GM18870 (cell line): ENCODE measurements around the gene RNU1-1.
"Not testable (repeated sequence)": the region's sequence is repeated elsewhere in the genome, so short reads cannot be mapped to it uniquely, and the experiment has no call there.

Experiments used
- ATAC-seq: cut with Tn5 transposase; IDR thresholded peaks from one replicate; pipeline ENCODE4 v1.9.1; 2021; ENCODE audit warnings: moderate library complexity; ENCODE audit not compliant: unreplicated experiment

The RNU1-1 gene

GRCh38 chr1:16498047-16498446 lies 16.0 kb downstream of the RNU1-1 start:
- ATAC-seq = not testable (repeated sequence)

- not testable (repeated sequence) for ATAC-seq
Observed at GRCh38 chr1:16497474-16497904, 16.6 kb downstream of the RNU1-1 start.

GRCh38 chr1:16493731-16494130 lies 20.4 kb downstream of the RNU1-1 start:
- ATAC-seq = not testable (repeated sequence)

- not testable (repeated sequence) for ATAC-seq
Observed at GRCh38 chr1:16492937-16493336, 21.1 kb downstream of the RNU1-1 start.

- no peak for ATAC-seq
Observed at GRCh38 chr1:16491056-16491675, 22.9 kb downstream of the RNU1-1 start.

GRCh38 chr1:16489195-16489880 lies 24.7 kb downstream of the RNU1-1 start:
- ATAC-seq = not testable (repeated sequence)

- ATAC-seq = not testable (repeated sequence)
Observed at GRCh38 chr1:16487011-16487410, 27.1 kb downstream of the RNU1-1 start.

GRCh38 chr1:16486316-16486715 lies 27.8 kb downstream of the RNU1-1 start:
- not testable (repeated sequence) for ATAC-seq

- no peak for ATAC-seq
Observed at GRCh38 chr1:16484931-16485330, 29.2 kb downstream of the RNU1-1 start.

GRCh38 chr1:16484501-16484835 lies 29.6 kb downstream of the RNU1-1 start:
- ATAC-seq = no peak

- ATAC-seq = not testable (repeated sequence)
Observed at GRCh38 chr1:16483639-16484500, 30.2 kb downstream of the RNU1-1 start.

GRCh38 chr1:16483146-16483545 lies 30.9 kb downstream of the RNU1-1 start:
- ATAC-seq = not testable (repeated sequence)

GRCh38 chr1:16478091-16478490 lies 36.0 kb downstream of the RNU1-1 start:
- no peak for ATAC-seq

- not testable (repeated sequence) for ATAC-seq
Observed at GRCh38 chr1:16475771-16476770, 38.0 kb downstream of the RNU1-1 start.

- not testable (repeated sequence) for ATAC-seq
Observed at GRCh38 chr1:16474891-16475290, 39.2 kb downstream of the RNU1-1 start.

- ATAC-seq = no peak
Observed at GRCh38 chr1:16474166-16474800, 39.8 kb downstream of the RNU1-1 start.

GRCh38 chr1:16468558-16468957 lies 45.5 kb downstream of the RNU1-1 start:
- no peak for ATAC-seq

- ATAC-seq = no peak
Observed at GRCh38 chr1:16464917-16465625, 49.0 kb downstream of the RNU1-1 start.
